K562 (cell line): ENCODE results near the gene KHDC3L. TPM values are rescaled to one million over a fixed set of nuclear protein-coding genes. Genes with fewer than 3 reads are reported as not detected.

Source experiments
- ATAC-seq: fragments of 200-7000 bp; cut with Tn5 transposase; 3 replicates; pipeline ENCODE4 v1.9.1; 2020; ENCODE audit warnings: moderate library complexity
- BruUV-seq: library from RNA; stranded (reverse); fragments of 400-500 nt; replicated peaks from 2 replicates; lab custom pipeline; 2021; lab: Mats Ljungman, UMichigan
- CTCF ChIA-PET: fragments of 300-600 bp; formaldehyde crosslinking; extraction: SDS; loops from one replicate; lab custom pipeline; 2021; ENCODE audit warnings: low intra/inter-chr PET ratio; lab: Yijun Ruan, JAX
- POLR2A ChIA-PET: fragments of 300-600, 350-650 bp; sonication (Branson Sonifier 250); formaldehyde crosslinking; extraction: SDS; loops from one replicate; lab custom pipeline; 2021; ENCODE audit warnings: antibody characterized with exemption, inconsistent platforms; lab: Yijun Ruan, JAX
- DNase-seq, 4 experiments: peaks; one replicate each; pipeline versions ENCODE4 v3.0.0 to v3.0.0-alpha.2; 2011 to 2018; ENCODE audit warnings: low spot score in 3 of 4, mixed read lengths in 3 of 4; ENCODE audit errors: extremely low read depth in 1 of 4
- FAIRE-seq: peaks from 2 replicates; lab custom pipeline; 2011; peaks lifted over from hg19 to GRCh38; lab: Jason Lieb, UNC
- H2AFZ ChIP-seq: 2 replicates; pipeline ENCODE4 v1.6.0; 2011; ENCODE audit warnings: low read depth, low read length, control low read depth, inconsistent platforms
- H3K27ac ChIP-seq: fragments of 200-600 bp; 3 replicates; pipeline ENCODE4 v1.8.0; 2011; ENCODE audit warnings: low read depth, mild to moderate bottlenecking, control low read depth, inconsistent platforms, low read length, moderate library complexity, mixed read lengths; ENCODE audit errors: extremely low read depth
- H3K27me3 ChIP-seq, 2 experiments: fragments of 300-600 bp in 1 of 2; 2 replicates in 1 of 2; 3 replicates in 1 of 2; pipeline versions ENCODE4 v1.6.0 to v1.8.0; 2011; ENCODE audit warnings: inconsistent platforms in 2 of 2, low read length in 2 of 2, mild to moderate bottlenecking in 1 of 2, mixed read lengths in 1 of 2, moderate library complexity in 1 of 2; ENCODE audit not compliant: control insufficient read depth in 2 of 2, insufficient read depth in 2 of 2
- H3K36me3 ChIP-seq: fragments of 300-600 bp; 3 replicates; pipeline ENCODE4 v1.8.0; 2011; ENCODE audit warnings: mild to moderate bottlenecking, low read length, inconsistent platforms; ENCODE audit not compliant: control insufficient read depth, insufficient read depth
- H3K4me1 ChIP-seq, 2 experiments: fragments of 200-600 bp in 1 of 2; replicated peaks in 1 of 2; 2 replicates in 1 of 2; 3 replicates in 1 of 2; pipeline versions ENCODE4 v1.5.1 to v1.8.0; 2011; ENCODE audit warnings: inconsistent platforms in 2 of 2, low read length in 2 of 2, mild to moderate bottlenecking in 1 of 2, mixed read lengths in 1 of 2, moderate library complexity in 1 of 2; ENCODE audit not compliant: control insufficient read depth in 2 of 2, insufficient read depth in 2 of 2
- H3K4me2 ChIP-seq: 2 replicates; pipeline ENCODE4 v1.6.1; 2011; ENCODE audit warnings: low read length, control low read depth, inconsistent platforms, mixed read lengths; ENCODE audit not compliant: insufficient read depth
- H3K4me3 ChIP-seq: fragments of 200-600 bp; sonication (generic), shearing (Covaris generic); 2 replicates; pipeline ENCODE4 v1.5.1; 2016; ENCODE audit warnings: control low read depth, inconsistent platforms
- H3K79me2 ChIP-seq: fragments of 200-600 bp; 3 replicates; pipeline ENCODE4 v1.8.0; 2011; ENCODE audit warnings: low read length, inconsistent platforms; ENCODE audit not compliant: control insufficient read depth, insufficient read depth
- H3K9ac ChIP-seq, 2 experiments: 2 replicates each; pipeline versions ENCODE4 v1.6.0 to v1.6.1; 2011; ENCODE audit warnings: low read depth in 2 of 2, low read length in 2 of 2, control low read depth in 1 of 2, inconsistent platforms in 1 of 2, mild to moderate bottlenecking in 1 of 2, mixed read lengths in 1 of 2; ENCODE audit not compliant: insufficient read depth in 1 of 2
- H3K9me1 ChIP-seq: one replicate; pipeline ENCODE4 v1.6.0; 2011; ENCODE audit warnings: inconsistent platforms, mild to moderate bottlenecking, low read length, moderate library complexity; ENCODE audit not compliant: control insufficient read depth, insufficient read depth
- H3K9me3 ChIP-seq: replicated peaks from 2 replicates; pipeline ENCODE4 v1.5.1; 2011; ENCODE audit warnings: low read depth, low read length, inconsistent platforms; ENCODE audit not compliant: control insufficient read depth, insufficient read depth
- H4K20me1 ChIP-seq: replicated peaks from 2 replicates; pipeline ENCODE4 v1.6.1; 2011; ENCODE audit warnings: low read length, inconsistent platforms, mixed read lengths; ENCODE audit not compliant: control insufficient read depth, insufficient read depth
- DMBX1 ChIP-seq: fragments of 250-450 bp; sonication (Bioruptor Pico); IDR thresholded peaks from 2 replicates; pipeline ENCODE4 v1.8.0; 2022; ENCODE audit warnings: inconsistent platforms, mild to moderate bottlenecking, moderate library complexity, borderline replicate concordance
- TSC22D4 ChIP-seq: fragments of 450-650 bp; IDR thresholded peaks from 2 replicates; pipeline ENCODE4 v1.6.1; 2016; ENCODE audit warnings: missing genetic modification characterization, missing biosample characterization, control low read depth
- WGBS: fragments of 100-300 bp; shearing (Covaris generic); methylation state at CpG from one replicate; pipeline ENCODE4 v1.1.6; 2016; ENCODE audit warnings: low coverage, mixed read lengths; ENCODE audit not compliant: insufficient coverage; ENCODE audit errors: missing lambda C conversion rate; 5-methylcytosine and 5-hydroxymethylcytosine counted together
- in situ Hi-C: fragments of 300-500 bp; cut with MboI; formaldehyde crosslinking; loops from 4 replicates; pipeline ENCODE4 v1.15.0; 2018; ENCODE audit warnings: inconsistent platforms, mixed read lengths
- intact Hi-C: fragments of 100-400 bp; cut with micrococcal nuclease; formaldehyde crosslinking; loops from 2 replicates; pipeline ENCODE4 v1.14.2; 2022
- polyA plus RNA-seq, 8 experiments: library from polyadenylated mRNA; depleted of rRNA in 4 of 8; stranded (reverse) in 5 of 8; unstranded in 3 of 8; fragments of >200 nt; fragmentation: Nextera tagmentation in 2 of 8; fragmentation: Illumina TruSeq in 1 of 8; extraction: Ambion mirVana in 2 of 8; extraction: Trizol in 1 of 8; gene quantifications; 2 replicates each; pipeline versions ENCODE4 v1.2.1 to v1.2.3, GENCODE V29; 2011 to 2014; ENCODE audit warnings: inconsistent platforms in 1 of 8, missing spikeins in 1 of 8
- total RNA-seq, 7 experiments: library from RNA; depleted of rRNA in 6 of 7; stranded (reverse); fragments of >200 nt in 6 of 7; fragmentation: Illumina TruSeq in 2 of 7; extraction: Trizol in 2 of 7; gene quantifications; 2 replicates each; pipeline versions ENCODE4 v1.2.1 to v1.2.3, GENCODE V29; 2011 to 2021; ENCODE audit warnings: low replicate concordance in 1 of 7
- TF ChIP-seq, protein P1 (sequence below): sonication (generic); formaldehyde crosslinking; IDR thresholded peaks from 2 replicates; pipeline ENCODE4 v1.8.0; 2023; ENCODE audit warnings: mild to moderate bottlenecking, missing genetic modification reagents

Gene KHDC3L
- total and polyA plus RNA-seq, 9 of the 15 experiments (the other 6 are each of a cell fraction or from before 2014, with no cell fraction given), result not detected

DNA sequence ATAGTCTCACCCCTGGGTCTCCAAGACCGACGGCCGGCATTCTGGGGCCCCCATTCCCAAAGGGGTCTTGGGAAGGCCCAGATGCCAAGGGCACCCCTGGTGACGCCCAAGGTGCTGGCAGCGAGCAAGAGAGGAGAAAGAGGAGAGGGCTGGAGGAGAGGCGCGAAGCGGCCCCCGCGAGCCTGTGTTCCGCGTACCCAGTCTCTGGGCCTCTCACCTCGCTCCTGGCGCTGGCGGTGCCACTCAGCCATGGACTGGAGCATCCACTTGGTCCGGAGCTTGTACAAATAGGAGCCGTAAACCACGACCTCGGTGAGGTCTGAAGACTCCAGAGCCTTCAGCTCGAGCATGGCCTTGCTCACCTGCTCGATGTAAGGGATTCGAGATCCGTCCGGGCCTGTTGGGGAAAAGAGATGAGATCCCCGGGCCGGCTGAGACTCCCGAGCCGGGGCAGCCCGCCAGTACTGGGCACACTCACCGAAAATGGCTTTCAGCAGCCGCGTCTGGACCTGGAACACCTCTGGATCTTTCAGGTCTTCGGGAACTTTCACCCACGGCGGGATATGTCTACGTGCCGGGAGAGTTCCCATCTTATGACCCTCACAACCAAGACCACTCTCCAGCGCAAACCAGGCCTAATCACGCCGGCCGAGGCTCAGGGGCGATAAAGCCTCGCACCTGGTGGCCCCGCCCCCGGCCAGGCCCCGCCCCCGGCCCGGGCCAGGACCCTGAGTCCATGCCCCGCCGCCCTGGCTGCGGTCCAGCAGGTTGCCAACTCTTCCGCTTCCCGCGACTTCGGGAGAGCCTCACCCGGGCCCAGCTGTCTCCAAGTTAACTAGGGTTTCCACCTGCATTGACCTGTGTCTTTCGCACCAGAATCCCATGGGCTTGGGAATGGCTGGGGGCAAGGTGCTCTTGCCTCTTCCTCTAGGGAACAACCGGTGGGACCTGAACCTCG lies 8.5 kb upstream of the KHDC3L start, which contains the start of gene DPPA5:
TSS of gene DPPA5 (minus strand) at position 641 of the 958 bp plus-strand sequence. CDS start at position 590, 51 bp downstream.
- CTCF ChIA-PET, result no interaction called here

More for the DNA sequence above, 8.5 kb upstream of the KHDC3L start, which contains the start of gene DPPA5:
- peaks cover 21 to 30% of the 10 kb centered on the region in 2 experiments for H3K27me3 ChIP-seq
- no peak within 1 kb of the TSS for H3K27ac ChIP-seq
- no peak within 1 kb of the TSS for H3K4me3 ChIP-seq
- ATAC-seq (no peak), FAIRE-seq (no peak), DNase-seq (no peak)
- intact Hi-C loops (no loop called here), in situ Hi-C loops (no loop called here)
- H4K20me1 ChIP-seq, result no peaks in the 10 kb centered on the region
- peaks cover 0 to 12% of the 10 kb centered on the region in 2 experiments; a peak in 2 of 5 replicates for H3K4me1 ChIP-seq
- no peaks in the 10 kb centered on the region for H3K9me1 ChIP-seq
- no peak within 1 kb of the TSS for H3K9ac ChIP-seq
- H3K79me2 ChIP-seq, result no peaks in the 10 kb centered on the region
- no TSS peak for BruUV-seq
- no peaks in the 10 kb centered on the region for H3K9me3 ChIP-seq
- no peak within 1 kb of the TSS for H2AFZ ChIP-seq
- POLR2A ChIA-PET, result no interaction called here
- 45% methylated on average over 49 of the region's 59 CpGs for WGBS
- no peak for TF ChIP-seq TSC22D4 (tag)
- no peak for TF ChIP-seq DMBX1
- TF ChIP-seq, protein P1, sequence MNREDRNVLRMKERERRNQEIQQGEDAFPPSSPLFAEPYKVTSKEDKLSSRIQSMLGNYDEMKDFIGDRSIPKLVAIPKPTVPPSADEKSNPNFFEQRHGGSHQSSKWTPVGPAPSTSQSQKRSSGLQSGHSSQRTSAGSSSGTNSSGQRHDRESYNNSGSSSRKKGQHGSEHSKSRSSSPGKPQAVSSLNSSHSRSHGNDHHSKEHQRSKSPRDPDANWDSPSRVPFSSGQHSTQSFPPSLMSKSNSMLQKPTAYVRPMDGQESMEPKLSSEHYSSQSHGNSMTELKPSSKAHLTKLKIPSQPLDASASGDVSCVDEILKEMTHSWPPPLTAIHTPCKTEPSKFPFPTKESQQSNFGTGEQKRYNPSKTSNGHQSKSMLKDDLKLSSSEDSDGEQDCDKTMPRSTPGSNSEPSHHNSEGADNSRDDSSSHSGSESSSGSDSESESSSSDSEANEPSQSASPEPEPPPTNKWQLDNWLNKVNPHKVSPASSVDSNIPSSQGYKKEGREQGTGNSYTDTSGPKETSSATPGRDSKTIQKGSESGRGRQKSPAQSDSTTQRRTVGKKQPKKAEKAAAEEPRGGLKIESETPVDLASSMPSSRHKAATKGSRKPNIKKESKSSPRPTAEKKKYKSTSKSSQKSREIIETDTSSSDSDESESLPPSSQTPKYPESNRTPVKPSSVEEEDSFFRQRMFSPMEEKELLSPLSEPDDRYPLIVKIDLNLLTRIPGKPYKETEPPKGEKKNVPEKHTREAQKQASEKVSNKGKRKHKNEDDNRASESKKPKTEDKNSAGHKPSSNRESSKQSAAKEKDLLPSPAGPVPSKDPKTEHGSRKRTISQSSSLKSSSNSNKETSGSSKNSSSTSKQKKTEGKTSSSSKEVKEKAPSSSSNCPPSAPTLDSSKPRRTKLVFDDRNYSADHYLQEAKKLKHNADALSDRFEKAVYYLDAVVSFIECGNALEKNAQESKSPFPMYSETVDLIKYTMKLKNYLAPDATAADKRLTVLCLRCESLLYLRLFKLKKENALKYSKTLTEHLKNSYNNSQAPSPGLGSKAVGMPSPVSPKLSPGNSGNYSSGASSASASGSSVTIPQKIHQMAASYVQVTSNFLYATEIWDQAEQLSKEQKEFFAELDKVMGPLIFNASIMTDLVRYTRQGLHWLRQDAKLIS (CRISPR knock-in tag), result no peak
- TF ChIP-seq, all 486 proteins: peak for 0
- H3K36me3 ChIP-seq, result no peaks in the 10 kb centered on the region
- H3K4me2 ChIP-seq, result no peak within 1 kb of the TSS
